NCI-H524 treated with DMSO at 0.1 percent for 48 hours (cell line): Measurements from ENCODE around the gene COG5.
"Not testable (repeated sequence)": the region's sequence is repeated elsewhere in the genome, so short reads cannot be mapped to it uniquely, and the experiment has no call there.

Experiments used
- DNase-seq: peaks from one replicate; lab custom pipeline; 2025; lab: John Stamatoyannopoulos, UW

COG5 gene

DNA sequence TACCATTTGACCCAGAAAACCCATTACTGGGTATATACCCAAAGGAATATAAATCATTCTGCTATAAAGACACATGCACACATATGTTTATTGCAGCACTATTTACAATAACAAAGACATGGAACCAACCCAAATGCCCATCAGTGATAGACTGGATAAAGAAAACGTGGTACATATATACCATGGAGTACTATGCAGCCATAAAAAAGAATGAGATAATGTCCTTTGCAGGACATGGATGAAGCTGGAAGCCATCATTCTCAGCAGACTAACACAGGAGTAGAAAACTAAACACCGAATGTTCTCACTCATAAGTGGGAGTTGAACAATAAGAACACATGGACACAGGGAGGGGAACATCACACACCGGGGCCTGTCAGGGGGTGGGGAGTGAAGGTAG is 408.0 kb downstream of the COG5 start:
- DNase-seq, result not testable (repeated sequence)

- no peak for DNase-seq
Observed at GRCh38 chr7:107154826-107155225, 408.9 kb downstream of the COG5 start.

DNA sequence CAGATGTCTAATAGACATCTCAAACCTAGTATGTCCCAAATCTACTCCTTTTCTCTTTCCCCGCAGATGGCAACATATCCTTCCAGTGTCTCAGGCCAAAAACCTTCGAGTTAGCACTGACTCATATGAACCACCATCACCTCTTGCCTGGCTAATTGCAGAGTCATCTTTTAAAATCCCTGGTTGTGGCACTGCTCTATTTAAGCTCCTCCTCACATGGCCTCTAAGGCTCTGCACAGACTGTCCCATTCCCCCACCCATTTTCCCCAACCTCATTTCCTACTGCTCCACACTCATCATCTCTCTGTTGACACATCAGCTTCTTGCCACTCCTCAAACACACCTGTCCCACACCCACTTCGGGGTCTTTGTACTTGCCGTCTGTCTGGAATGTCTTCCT is 411.7 kb downstream of the COG5 start:
- DNase-seq, result no peak
